ENCODE measurements around the gene MESP2.
"Not testable (repeated sequence)": the region's sequence is repeated elsewhere in the genome, so short reads cannot be mapped to it uniquely, and the experiment has no call there.

Gene MESP2

GRCh38 chr15:89781891-89782618, 5.9 kb downstream of the MESP2 start:
- DNase-seq = peak; percentile 94

GRCh38 chr15:89782619-89782950, 6.5 kb downstream of the MESP2 start:
- DNase-seq = not testable (repeated sequence)

GRCh38 chr15:89783111-89783860, 7.2 kb downstream of the MESP2 start:
- no peak for DNase-seq

GRCh38 chr15:89783861-89784685, 7.9 kb downstream of the MESP2 start:
- no peak for DNase-seq

GRCh38 chr15:89784686-89784960, 8.5 kb downstream of the MESP2 start:
- no peak for DNase-seq

- DNase-seq = no peak
These were observed 9.1 kb downstream of the MESP2 start for GRCh38 chr15:89785064-89785773.

GRCh38 chr15:89785774-89786140, 9.6 kb downstream of the MESP2 start:
- DNase-seq = no peak

GRCh38 chr15:89787944-89788343, 11.8 kb downstream of the MESP2 start:
- no peak for DNase-seq

GRCh38 chr15:89788585-89788984, 12.5 kb downstream of the MESP2 start:
- not testable (repeated sequence) for DNase-seq

GRCh38 chr15:89790206-89790605, 14.1 kb downstream of the MESP2 start:
- no peak for DNase-seq

- DNase-seq = no peak
These were observed 14.5 kb downstream of the MESP2 start for GRCh38 chr15:89790661-89791060.

GRCh38 chr15:89792106-89792805, 16.1 kb downstream of the MESP2 start:
- no peak for DNase-seq

GRCh38 chr15:89794627-89795241, 18.6 kb downstream of the MESP2 start:
- no peak for DNase-seq

- no peak for DNase-seq
These were observed 19.9 kb downstream of the MESP2 start for GRCh38 chr15:89795996-89796395.

- DNase-seq = no peak
These were observed 21.6 kb downstream of the MESP2 start for GRCh38 chr15:89797678-89798201.

- DNase-seq = no peak
These were observed 23.1 kb downstream of the MESP2 start for GRCh38 chr15:89799011-89799911.

GRCh38 chr15:89799918-89800498, 23.9 kb downstream of the MESP2 start:
- no peak for DNase-seq

- DNase-seq = no peak
These were observed 25.5 kb downstream of the MESP2 start for GRCh38 chr15:89801471-89802195.

- DNase-seq = no peak
These were observed 26.2 kb downstream of the MESP2 start for GRCh38 chr15:89802231-89802928.

All from RPMI8226 (cell line).